HG02642 (cell line): ENCODE data around the gene WDR20.
"Not testable (repeated sequence)": the region's sequence is repeated elsewhere in the genome, so short reads cannot be mapped to it uniquely, and the experiment has no call there.

Experiments used
- ATAC-seq: cut with Tn5 transposase; IDR thresholded peaks from one replicate; pipeline ENCODE4 v1.9.1; 2021; ENCODE audit warnings: mild to moderate bottlenecking; ENCODE audit not compliant: unreplicated experiment, poor library complexity

Gene WDR20

DNA sequence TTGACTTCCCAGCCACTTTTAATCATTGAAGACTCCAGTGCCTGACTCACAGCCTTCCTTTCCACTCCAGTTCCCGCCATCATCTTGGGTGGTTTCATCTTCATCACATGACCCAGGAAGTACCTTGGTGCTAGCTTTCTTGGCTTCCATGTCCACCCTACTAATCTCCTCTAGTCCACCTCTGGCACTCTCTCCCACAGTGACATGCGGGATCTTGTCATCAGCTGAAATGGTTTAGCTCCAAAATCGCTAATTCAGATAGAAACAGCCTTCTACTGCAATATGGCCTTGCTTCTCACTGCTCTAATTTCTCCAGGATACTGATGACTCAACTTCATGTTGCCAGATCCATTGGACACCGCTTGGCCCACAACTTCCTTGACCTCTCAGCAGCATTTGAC is 24.5 kb downstream of the WDR20 start:
- no peak for ATAC-seq

DNA sequence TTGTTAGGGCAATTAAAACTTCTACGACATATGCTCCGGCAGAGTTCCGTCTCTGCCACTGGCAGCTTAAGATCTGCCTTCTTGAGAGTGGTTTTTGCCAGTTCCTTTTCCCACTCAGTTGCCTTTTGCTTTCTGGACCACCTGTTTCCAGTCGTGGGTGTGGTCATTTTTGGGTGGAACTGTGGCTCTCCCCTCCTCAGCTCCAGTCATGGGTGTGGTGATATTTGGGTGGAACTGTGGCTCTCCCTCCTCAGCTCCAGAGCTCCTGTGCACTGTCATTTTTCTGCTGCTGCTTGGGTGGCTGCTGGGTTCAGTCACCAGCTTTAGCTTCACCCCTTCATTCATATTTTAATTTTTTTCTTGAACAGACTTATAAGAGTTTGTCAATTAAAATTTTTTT is 25.3 kb downstream of the WDR20 start:
- no peak for ATAC-seq

DNA sequence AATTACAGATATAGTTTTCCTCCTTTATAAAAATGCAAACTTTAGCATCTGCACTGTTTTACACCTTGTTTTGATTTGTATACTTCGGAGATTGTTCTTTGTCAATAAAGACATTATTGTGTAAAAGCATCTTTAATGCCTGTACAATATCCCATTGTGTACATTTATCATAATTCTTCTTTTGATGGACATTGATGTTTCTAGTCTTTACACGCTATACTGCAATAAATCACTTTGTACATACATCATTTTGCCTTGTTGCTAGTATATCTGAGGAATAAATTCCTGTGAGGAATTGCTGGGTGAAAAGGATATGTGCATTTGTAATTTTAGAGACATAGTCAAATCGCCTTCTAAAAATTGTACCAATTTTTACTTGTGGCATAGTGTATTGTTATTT is 30.4 kb downstream of the WDR20 start:
- ATAC-seq, result no peak

GRCh38 chr14:102171173-102172020 is 31.7 kb downstream of the WDR20 start:
- ATAC-seq, result no peak

GRCh38 chr14:102172021-102172272 is 32.2 kb downstream of the WDR20 start:
- not testable (repeated sequence) for ATAC-seq

- ATAC-seq, result not testable (repeated sequence)
These were observed 33.0 kb downstream of the WDR20 start for GRCh38 chr14:102172721-102173120.

GRCh38 chr14:102177161-102177560 is 37.5 kb downstream of the WDR20 start:
- no peak for ATAC-seq

DNA sequence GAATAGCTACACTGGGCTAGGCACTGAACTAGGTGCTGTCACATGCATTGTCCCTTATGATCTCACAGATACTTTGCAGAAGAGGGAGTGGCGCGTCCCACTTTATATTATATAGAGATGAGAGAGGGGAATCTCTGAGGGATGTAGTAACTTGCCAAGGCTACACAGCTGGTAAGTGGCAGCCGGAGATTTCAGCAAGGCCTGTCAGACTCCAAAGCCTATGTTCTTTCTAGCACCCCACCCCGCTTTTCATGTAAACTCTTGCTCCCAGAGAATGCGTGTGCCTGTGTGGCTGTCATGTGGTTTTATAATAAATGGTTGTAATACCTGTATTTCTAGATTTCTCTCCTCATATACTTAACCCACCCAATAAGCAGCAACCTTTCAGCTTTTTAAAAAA is 39.1 kb downstream of the WDR20 start:
- no peak for ATAC-seq

DNA sequence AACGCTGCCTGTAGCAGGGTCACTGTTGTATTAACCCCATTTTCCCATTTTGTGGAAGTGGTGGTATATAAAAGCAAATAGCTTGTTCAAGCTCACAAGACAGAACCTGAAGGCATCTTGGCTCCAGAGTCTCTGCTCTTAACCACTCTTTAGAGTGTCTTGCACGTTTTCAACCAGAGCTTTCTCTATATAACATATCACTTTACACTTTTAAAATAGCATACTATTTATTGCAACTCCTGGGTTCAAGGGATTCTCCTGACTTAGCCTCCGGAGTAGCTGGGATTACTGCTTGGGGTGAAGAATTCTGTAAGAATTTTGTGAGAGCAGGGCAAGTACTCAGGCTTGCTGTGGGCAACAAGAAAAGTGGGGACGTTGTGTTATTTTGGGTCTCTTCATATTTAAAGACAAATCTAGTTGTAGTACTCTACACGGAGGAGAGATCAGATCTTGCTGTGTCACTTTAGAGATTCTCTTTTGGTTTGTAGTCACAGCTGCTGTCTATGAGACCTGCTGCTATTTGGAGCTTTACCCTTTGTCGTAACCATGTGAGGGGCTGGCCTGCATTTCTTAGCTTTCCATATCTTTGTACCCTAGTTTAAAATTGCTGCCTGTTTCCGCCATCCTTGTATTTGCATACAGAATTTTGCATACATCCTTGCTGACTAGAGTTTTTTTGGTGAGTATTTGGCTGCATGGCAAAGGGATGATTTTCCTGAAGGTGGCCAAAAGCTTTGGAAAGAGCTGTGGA is 40.7 kb downstream of the WDR20 start:
- ATAC-seq, result no peak

GRCh38 chr14:102181187-102181586 is 41.5 kb downstream of the WDR20 start:
- ATAC-seq, result no peak

DNA sequence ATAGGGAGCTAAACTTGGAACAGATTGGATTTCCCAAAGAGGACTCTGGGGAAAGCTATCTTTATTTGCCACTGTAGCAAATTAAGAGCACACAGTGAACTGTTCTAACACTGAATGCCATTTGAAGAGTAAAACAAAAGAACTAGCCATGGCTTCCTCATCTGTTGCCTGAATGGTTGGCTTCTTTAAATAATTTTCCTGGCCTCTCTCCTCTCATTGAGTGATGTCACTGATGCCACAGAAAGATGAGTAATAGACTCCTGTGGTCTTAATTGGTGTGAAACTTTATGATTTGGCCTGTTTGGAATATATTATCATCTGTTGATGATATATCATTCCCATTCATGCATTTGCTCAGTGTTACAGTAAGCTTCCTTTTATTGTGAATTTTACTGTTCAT is 42.5 kb downstream of the WDR20 start:
- ATAC-seq, result no peak

- no peak for ATAC-seq
These were observed 43.4 kb downstream of the WDR20 start for GRCh38 chr14:102182936-102183619.

GRCh38 chr14:102183886-102184285 is 44.2 kb downstream of the WDR20 start:
- no peak for ATAC-seq

DNA sequence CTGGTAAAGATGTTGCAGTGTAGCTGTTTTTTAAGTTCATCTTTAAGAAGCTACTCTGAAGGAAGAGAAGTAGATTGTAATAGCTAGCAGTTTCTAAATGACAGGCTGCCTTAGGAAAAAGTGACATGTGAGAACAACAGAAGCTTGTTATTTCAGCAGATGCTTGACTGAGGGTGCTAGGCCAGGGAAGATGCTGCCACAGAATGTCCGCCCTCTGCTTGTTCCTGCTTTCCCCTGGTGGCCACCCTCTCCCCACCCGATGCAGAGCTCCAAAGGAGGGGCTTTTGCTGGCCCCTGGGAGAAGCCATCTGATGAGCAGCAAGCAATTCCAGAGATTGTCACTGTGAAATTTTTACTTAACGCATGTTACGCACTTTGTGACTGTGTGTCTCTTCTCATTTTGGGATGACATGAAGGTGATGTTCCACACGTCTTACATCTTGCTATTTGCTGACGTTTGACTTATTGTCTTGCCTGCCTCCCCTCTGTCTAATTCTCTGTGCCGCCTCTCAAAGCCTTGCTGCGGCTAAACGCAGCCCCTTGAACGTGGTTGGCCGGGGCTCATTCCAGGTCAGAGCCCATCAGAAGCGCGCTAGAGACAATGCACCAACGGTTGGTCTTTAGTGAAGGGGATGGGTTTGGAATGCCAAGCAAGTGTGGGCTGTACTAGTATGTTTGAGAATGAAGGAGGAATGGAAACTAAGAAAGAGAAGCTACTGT is 44.8 kb downstream of the WDR20 start:
- ATAC-seq, result no peak

DNA sequence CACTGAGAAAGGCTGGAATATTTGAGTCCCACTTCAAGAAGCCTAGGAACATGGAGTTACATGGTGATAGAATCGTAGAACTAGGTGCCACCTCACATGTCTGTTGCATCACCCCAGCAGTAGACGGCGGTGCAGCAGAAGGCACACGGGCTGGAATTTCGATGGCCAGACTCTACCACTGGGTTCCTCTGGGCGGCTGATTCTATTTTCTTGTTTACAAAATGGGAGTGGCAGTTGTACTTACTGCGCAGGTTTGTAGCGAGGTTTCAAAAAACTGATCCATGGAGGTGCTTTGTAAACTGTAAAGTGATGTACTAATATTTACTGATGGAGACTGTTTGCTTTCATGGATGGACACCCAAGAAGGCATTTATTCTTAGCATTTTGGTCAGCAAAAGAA is 45.7 kb downstream of the WDR20 start:
- no peak for ATAC-seq

GRCh38 chr14:102187044-102187443 is 47.3 kb downstream of the WDR20 start:
- ATAC-seq, result no peak

- no peak for ATAC-seq
These were observed 47.9 kb downstream of the WDR20 start for GRCh38 chr14:102187568-102188001.

- ATAC-seq, result no peak
These were observed 48.5 kb downstream of the WDR20 start for GRCh38 chr14:102188187-102188586.

- no peak for ATAC-seq
These were observed 50.2 kb downstream of the WDR20 start for GRCh38 chr14:102189874-102190273.

DNA sequence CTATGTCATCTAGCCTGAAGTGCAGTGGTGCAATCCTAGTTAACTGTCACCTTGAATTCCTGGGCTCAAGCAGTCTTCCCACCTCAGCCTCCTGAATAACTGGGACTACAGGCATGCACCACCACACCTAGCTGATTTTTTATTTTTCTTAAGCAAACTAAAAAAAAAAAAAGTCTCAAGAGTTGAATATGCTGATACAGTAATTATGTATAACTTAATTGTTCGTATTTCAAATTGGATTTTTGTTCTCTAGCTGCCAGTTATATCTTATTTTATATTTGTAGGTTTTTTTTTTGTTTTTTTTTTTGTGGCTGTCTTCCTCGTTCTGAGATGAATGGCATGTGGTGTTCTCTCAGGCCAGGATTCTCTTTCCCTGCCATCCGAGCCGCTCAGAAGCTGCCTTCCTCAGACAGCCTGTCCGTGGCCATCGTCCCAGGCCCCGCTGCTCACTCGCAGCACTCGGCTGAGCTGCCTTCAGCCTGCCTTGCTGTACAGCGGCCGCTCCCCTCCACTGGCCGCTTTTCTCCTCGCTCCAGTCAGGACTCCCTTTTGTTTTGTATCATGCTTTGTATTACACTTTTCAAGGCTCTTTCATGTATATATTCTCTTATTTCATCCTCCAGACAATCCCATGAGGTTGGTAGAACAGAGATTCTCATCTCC is 53.3 kb downstream of the WDR20 start:
- no peak for ATAC-seq
